ENCODE data around the gene POPDC3.

- no peak for TF ChIP-seq CTCF (IDR thresholded peaks at IDR 0.05; ENCODE audit: low read depth, low read length)
- TF ChIP-seq POLR2A (IDR thresholded peaks at IDR 0.05; ENCODE audit: extremely low read depth, insufficient read length): no peak
These were observed 41.7 kb downstream of the POPDC3 start for GRCh38 chr6:105138141-105138540.

All from NB4 (cell line).